H1 (cell line): ENCODE measurements around the gene MICA. TPM values are rescaled to one million over a fixed set of nuclear protein-coding genes. Genes with fewer than 3 reads are reported as not detected.

Experiments
- CTCF ChIA-PET: fragments of 300-600 bp; sonication (Branson Sonifier 250); formaldehyde crosslinking; loops from one replicate; lab custom pipeline; 2021; ENCODE audit not compliant: partially characterized antibody; lab: Charles Lee
- POLR2A ChIA-PET: fragments of 300-600 bp; sonication (Branson Sonifier 250); formaldehyde crosslinking; loops from one replicate; lab custom pipeline; 2021; ENCODE audit warnings: inconsistent platforms; ENCODE audit not compliant: partially characterized antibody; lab: Charles Lee
- DNase-seq, 2 experiments: peaks; one replicate each; pipeline versions ENCODE4 v3.0.0 to v3.0.0-alpha.2; 2010 to 2022; ENCODE audit warnings: low spot score in 2 of 2, low read depth in 1 of 2, mixed read lengths in 1 of 2
- FAIRE-seq: peaks from 2 replicates; lab custom pipeline; 2011; peaks lifted over from hg19 to GRCh38; lab: Jason Lieb, UNC
- H2AFZ ChIP-seq: 2 replicates; pipeline ENCODE4 v1.8.1; 2012; ENCODE audit warnings: low read length, inconsistent platforms
- H2AK5ac ChIP-seq: 2 replicates; pipeline ENCODE4 v1.6.1; 2013; ENCODE audit warnings: low read depth, low read length
- H2BK120ac ChIP-seq: replicated peaks from 2 replicates; pipeline ENCODE3; 2013; ENCODE audit warnings: low read depth, low read length, inconsistent platforms
- H2BK12ac ChIP-seq: 2 replicates; pipeline ENCODE4 v1.6.1; 2013; ENCODE audit warnings: low read depth, low read length
- H2BK15ac ChIP-seq: 2 replicates; pipeline ENCODE4 v1.6.1; 2013; ENCODE audit warnings: low read length
- H2BK20ac ChIP-seq: 2 replicates; pipeline ENCODE4 v1.6.1; 2013; ENCODE audit warnings: low read length
- H2BK5ac ChIP-seq: 2 replicates; pipeline ENCODE4 v1.6.1; 2013; ENCODE audit warnings: low read depth, low read length
- H3K14ac ChIP-seq: 2 replicates; pipeline ENCODE4 v1.6.1; 2013; ENCODE audit warnings: inconsistent platforms; ENCODE audit not compliant: insufficient read length
- H3K18ac ChIP-seq: 2 replicates; pipeline ENCODE4 v1.6.1; 2013; ENCODE audit warnings: low read length; ENCODE audit errors: extremely low read depth
- H3K23ac ChIP-seq: 2 replicates; pipeline ENCODE4 v1.6.1; 2013; ENCODE audit warnings: inconsistent platforms; ENCODE audit not compliant: insufficient read length
- H3K23me2 ChIP-seq: 2 replicates; pipeline ENCODE4 v1.6.1; 2013; ENCODE audit warnings: low read depth, low read length
- H3K27ac ChIP-seq: 2 replicates; pipeline ENCODE4 v1.6.1; 2011; ENCODE audit warnings: low read depth, low read length, inconsistent platforms
- H3K27me3 ChIP-seq, 4 experiments: replicated peaks in 1 of 4; 1 replicate in 1 of 4; 2 replicates in 3 of 4; pipeline versions ENCODE4 v1.6.1 to v1.8.1; 2011 to 2013; ENCODE audit warnings: low read length in 3 of 4, mild to moderate bottlenecking in 3 of 4, inconsistent platforms in 2 of 4, mixed read lengths in 2 of 4, moderate library complexity in 1 of 4; ENCODE audit not compliant: control insufficient read depth in 3 of 4, insufficient read depth in 3 of 4; ENCODE audit errors: extremely low read depth in 1 of 4
- H3K36me3 ChIP-seq, 4 experiments: 2 replicates each; pipeline versions ENCODE4 v1.6.1 to v1.8.1; 2011 to 2013; ENCODE audit warnings: mild to moderate bottlenecking in 4 of 4, low read length in 3 of 4, moderate library complexity in 2 of 4, control low read depth in 1 of 4, inconsistent platforms in 1 of 4; ENCODE audit not compliant: insufficient read depth in 4 of 4, control insufficient read depth in 2 of 4
- H3K4ac ChIP-seq: replicated peaks from 2 replicates; pipeline ENCODE3; 2013; ENCODE audit warnings: low read length, low read depth, mixed read lengths, inconsistent platforms; ENCODE audit not compliant: insufficient read length
- H3K4me1 ChIP-seq, 4 experiments: replicated peaks in 1 of 4; 1 replicate in 1 of 4; 2 replicates in 3 of 4; pipeline versions ENCODE4 v1.6.1 to v1.8.1; 2011 to 2013; ENCODE audit warnings: low read length in 3 of 4, inconsistent platforms in 2 of 4, mixed read lengths in 1 of 4; ENCODE audit not compliant: insufficient read depth in 4 of 4, control insufficient read depth in 3 of 4
- H3K4me2 ChIP-seq, 2 experiments: 2 replicates each; pipeline versions ENCODE4 v1.6.1 to v1.8.1; 2011 to 2013; ENCODE audit warnings: low read depth in 2 of 2, low read length in 2 of 2, control low read depth in 1 of 2, inconsistent platforms in 1 of 2, mild to moderate bottlenecking in 1 of 2; ENCODE audit not compliant: insufficient read depth in 1 of 2
- H3K4me3 ChIP-seq, 4 experiments: fragments of 200-600, 300-600 bp in 1 of 4; sonication (generic), shearing (Covaris generic), sonication (Bioruptor Twin) in 1 of 4; 2 replicates each; pipeline versions ENCODE4 v1.5.1 to v1.8.1; 2011 to 2016; ENCODE audit warnings: low read length in 4 of 4, low read depth in 3 of 4, control low read depth in 2 of 4, inconsistent platforms in 2 of 4, mild to moderate bottlenecking in 2 of 4, mixed read lengths in 1 of 4, moderate library complexity in 1 of 4; ENCODE audit not compliant: insufficient read depth in 2 of 4; ENCODE audit errors: extremely low read depth in 1 of 4
- H3K56ac ChIP-seq: replicated peaks from 2 replicates; pipeline ENCODE3; 2013; ENCODE audit warnings: low read depth, mild to moderate bottlenecking, mixed read lengths, low read length, inconsistent platforms; ENCODE audit not compliant: insufficient read length
- H3K79me1 ChIP-seq: 2 replicates; pipeline ENCODE4 v1.6.1; 2013; ENCODE audit warnings: low read depth, low read length, control low read depth
- H3K79me2 ChIP-seq, 2 experiments: 2 replicates each; pipeline versions ENCODE4 v1.6.1 to v1.8.1; 2012 to 2013; ENCODE audit warnings: low read length in 2 of 2, mild to moderate bottlenecking in 2 of 2, inconsistent platforms in 1 of 2; ENCODE audit not compliant: insufficient read depth in 2 of 2, control insufficient read depth in 1 of 2
- H3K9ac ChIP-seq, 4 experiments: replicated peaks in 1 of 4; 1 replicate in 1 of 4; 2 replicates in 3 of 4; pipeline versions ENCODE4 v1.6.1 to v1.8.1; 2011 to 2013; ENCODE audit warnings: low read depth in 3 of 4, low read length in 3 of 4, control low read depth in 2 of 4, mild to moderate bottlenecking in 2 of 4, moderate library complexity in 2 of 4, inconsistent platforms in 1 of 4; ENCODE audit errors: extremely low read depth in 1 of 4
- H3K9me3 ChIP-seq, 2 experiments: 2 replicates each; pipeline versions ENCODE4 v1.6.1 to v1.8.1; 2012 to 2013; ENCODE audit warnings: mild to moderate bottlenecking in 2 of 2, moderate library complexity in 2 of 2, control low read depth in 1 of 2, inconsistent platforms in 1 of 2, low read depth in 1 of 2, low read length in 1 of 2, mixed read lengths in 1 of 2; ENCODE audit not compliant: insufficient read depth in 2 of 2
- H4K20me1 ChIP-seq, 2 experiments: replicated peaks in 1 of 2; 2 replicates each; pipeline versions ENCODE3 to v1.8.1; 2011 to 2013; ENCODE audit warnings: inconsistent platforms in 2 of 2, low read length in 2 of 2, mild to moderate bottlenecking in 1 of 2; ENCODE audit not compliant: insufficient read depth in 2 of 2, control insufficient read depth in 1 of 2
- H4K5ac ChIP-seq: 2 replicates; pipeline ENCODE4 v1.6.1; 2013; ENCODE audit warnings: low read length, low read depth, mixed read lengths, inconsistent platforms; ENCODE audit not compliant: insufficient read length
- H4K8ac ChIP-seq: 2 replicates; pipeline ENCODE4 v1.8.0; 2013; ENCODE audit warnings: mild to moderate bottlenecking, moderate library complexity, low read length, inconsistent platforms; ENCODE audit not compliant: insufficient read depth; ENCODE audit errors: extremely low read depth
- H4K91ac ChIP-seq: replicated peaks from 2 replicates; pipeline ENCODE3; 2013; ENCODE audit warnings: low read length, mixed read lengths, inconsistent platforms; ENCODE audit not compliant: insufficient read length
- ASH2L ChIP-seq: fragments of 200-600, 300-600 bp; sonication (generic); IDR thresholded peaks from one replicate; pipeline ENCODE4 v1.7.1; 2017; ENCODE audit warnings: low read length
- CBX8 ChIP-seq: fragments of 300-800, 300-1000 bp; sonication (generic); IDR thresholded peaks from 2 replicates; pipeline ENCODE4 v1.7.1; 2016; ENCODE audit warnings: low read depth, low read length, borderline replicate concordance
- CTBP2 ChIP-seq: IDR thresholded peaks from 2 replicates; pipeline ENCODE4 v1.7.0; 2011; ENCODE audit warnings: borderline replicate concordance, mild to moderate bottlenecking, moderate library complexity, mixed read lengths, low read length; ENCODE audit not compliant: insufficient read depth, insufficient read length
- POU5F1 ChIP-seq: IDR thresholded peaks from 2 replicates; pipeline ENCODE4 v1.6.1; 2011; ENCODE audit warnings: low read depth, mild to moderate bottlenecking, low read length, moderate library complexity
- RNF2 ChIP-seq: fragments of 200-900, 300-1000 bp; sonication (generic); IDR thresholded peaks from 2 replicates; pipeline ENCODE4 v1.7.1; 2016; ENCODE audit warnings: borderline replicate concordance, low read depth, mild to moderate bottlenecking, antibody characterized with exemption, low read length; ENCODE audit not compliant: poor library complexity, severe bottlenecking; ENCODE audit errors: missing control alignments
- SIRT6 ChIP-seq: IDR thresholded peaks from one replicate; pipeline ENCODE4 v1.7.1; 2012; ENCODE audit warnings: low read length, inconsistent platforms
- YY1 ChIP-seq: IDR thresholded peaks from 2 replicates; pipeline ENCODE4 v1.6.1; 2011; ENCODE audit warnings: low read depth, mild to moderate bottlenecking, low read length
- ZNF274 ChIP-seq: IDR thresholded peaks from 2 replicates; pipeline ENCODE4 v1.7.0; 2012; ENCODE audit warnings: low read length, borderline replicate concordance; ENCODE audit errors: extremely low read depth
- WGBS, 2 experiments: shearing (Covaris generic) in 1 of 2; methylation state at CpG; one replicate each; pipeline versions ENCODE4 v1.1.6 to v1.1.7; 2013 to 2015; ENCODE audit warnings: low lambda C conversion rate in 2 of 2, mixed read lengths in 2 of 2, inconsistent platforms in 1 of 2, low coverage in 1 of 2, missing lambda C conversion rate in 1 of 2; ENCODE audit not compliant: insufficient replicate concordance in 2 of 2, insufficient coverage in 1 of 2, insufficient read length in 1 of 2; ENCODE audit errors: extremely low coverage in 1 of 2, missing lambda C conversion rate in 1 of 2; 5-methylcytosine and 5-hydroxymethylcytosine counted together
- polyA plus RNA-seq, 7 experiments: library from polyadenylated mRNA; depleted of rRNA in 3 of 7; stranded (reverse) in 5 of 7; unstranded in 2 of 7; fragments of >200 nt in 5 of 7; fragments of 200-250 nt in 2 of 7; gene quantifications; 1 replicate in 5 of 7; 2 replicates in 1 of 7; 4 replicates in 1 of 7; pipeline versions ENCODE4 v1.2.1 to v1.2.3, GENCODE V29; 2011 to 2013; ENCODE audit warnings: missing spikeins in 2 of 7, mixed read lengths in 2 of 7
- total RNA-seq: library from RNA; stranded (reverse); fragmentation: NEBNext Ultra II Directional; extraction: Animal tissue kit (Norgen Biotek cat#: 25700); gene quantifications from 2 replicates; pipeline ENCODE4 v1.2.1, GENCODE V29; 2021
- TF ChIP-seq, protein P1 (sequence below): IDR thresholded peaks from 2 replicates; pipeline ENCODE4 v1.6.1; 2012; ENCODE audit warnings: inconsistent platforms
- TF ChIP-seq, protein P2 (sequence below): IDR thresholded peaks from 2 replicates; pipeline ENCODE4 v1.6.1; 2011; ENCODE audit warnings: low read length, improper control_type of control experiment

MICA gene
- total and polyA plus RNA-seq, 2 of the 8 experiments (the other 6 are each of a cell fraction or from before 2014, with no cell fraction given) = 12.5 to 16.3 TPM

DNA sequence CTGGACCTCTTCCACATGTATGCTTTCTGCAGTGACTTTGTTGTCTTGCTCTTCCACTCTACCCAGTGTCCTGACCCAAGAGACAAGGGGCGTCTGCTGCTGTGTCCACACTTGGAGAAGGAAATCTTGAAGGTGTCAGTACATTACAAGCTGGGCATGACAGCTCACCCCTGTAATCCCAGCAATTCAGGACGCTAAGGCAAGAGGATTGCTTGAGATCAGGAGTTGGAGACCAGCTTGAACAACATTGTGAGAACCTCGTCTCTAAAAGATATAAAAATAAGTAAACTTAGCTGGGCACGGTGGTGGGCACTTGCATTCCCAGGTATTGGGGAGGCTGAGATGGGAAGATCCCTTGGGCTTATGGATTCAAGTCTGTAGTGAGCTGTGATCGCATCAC lies 40.6 kb upstream of the MICA start:
- Histone ChIP-seq H2AFZ (no peak overlapping the region; the same call in 1 of the 2 replicates), H2BK15ac (no peak overlapping the region), H3K27me3 (peaks cover 0 to 8% (median 4%) of the 10 kb centered on the region in 4 experiments; a peak in 4 of 7 replicates), H3K18ac (no peak overlapping the region), H3K27ac (no peak overlapping the region), H3K79me2 (no peaks in the 10 kb centered on the region)
- POLR2A ChIA-PET = no interaction called here
- 74% methylated on average over 5 of the region's 5 CpGs; no CpG with 5 or more reads in 1 of the 2 experiments for WGBS, 2 experiments
- CTCF ChIA-PET = interaction anchor here (1.1 to 7.8 kb wide), 3 partner anchors 80 to 167 kb away, joined by 3 to 103 read pairs (median 4); no protein-coding TSS in a partner anchor
- TF ChIP-seq CTBP2 (no peak), POU5F1 (no peak), CBX8 (no peak), SIRT6 (no peak), YY1 (no peak), RNF2 (no peak), ASH2L (no peak), ZNF274 (no peak)
- TF ChIP-seq, protein P1, sequence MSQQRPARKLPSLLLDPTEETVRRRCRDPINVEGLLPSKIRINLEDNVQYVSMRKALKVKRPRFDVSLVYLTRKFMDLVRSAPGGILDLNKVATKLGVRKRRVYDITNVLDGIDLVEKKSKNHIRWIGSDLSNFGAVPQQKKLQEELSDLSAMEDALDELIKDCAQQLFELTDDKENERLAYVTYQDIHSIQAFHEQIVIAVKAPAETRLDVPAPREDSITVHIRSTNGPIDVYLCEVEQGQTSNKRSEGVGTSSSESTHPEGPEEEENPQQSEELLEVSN = no peak
- TF ChIP-seq, protein P2, sequence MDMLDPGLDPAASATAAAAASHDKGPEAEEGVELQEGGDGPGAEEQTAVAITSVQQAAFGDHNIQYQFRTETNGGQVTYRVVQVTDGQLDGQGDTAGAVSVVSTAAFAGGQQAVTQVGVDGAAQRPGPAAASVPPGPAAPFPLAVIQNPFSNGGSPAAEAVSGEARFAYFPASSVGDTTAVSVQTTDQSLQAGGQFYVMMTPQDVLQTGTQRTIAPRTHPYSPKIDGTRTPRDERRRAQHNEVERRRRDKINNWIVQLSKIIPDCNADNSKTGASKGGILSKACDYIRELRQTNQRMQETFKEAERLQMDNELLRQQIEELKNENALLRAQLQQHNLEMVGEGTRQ = no peak
- TF ChIP-seq, all 59 proteins: peak for 0
- no peak overlapping the region for H3K23ac ChIP-seq
- no peak overlapping the region for H3K14ac ChIP-seq
- H4K8ac ChIP-seq = no peak overlapping the region
- DNase-seq (no peak), FAIRE-seq (no peak)
- H2BK20ac ChIP-seq = no peak overlapping the region
- H3K4me2 ChIP-seq = no peak overlapping the region
- no peak overlapping the region for H2AK5ac ChIP-seq
- H2BK12ac ChIP-seq = no peak overlapping the region
- no peak overlapping the region for H2BK5ac ChIP-seq
- no peak overlapping the region for H3K9ac ChIP-seq
- no peaks in the 10 kb centered on the region for H3K36me3 ChIP-seq
- no peak overlapping the region for H3K4me3 ChIP-seq
- no peaks in the 10 kb centered on the region for H3K23me2 ChIP-seq
- H3K4ac ChIP-seq = no peak overlapping the region
- H2BK120ac ChIP-seq = no peak overlapping the region
- H3K79me1 ChIP-seq = no peaks in the 10 kb centered on the region
- H3K56ac ChIP-seq = no peak overlapping the region
- no peaks in the 10 kb centered on the region for H3K9me3 ChIP-seq
- H3K4me1 ChIP-seq = no peaks in the 10 kb centered on the region; a peak in 1 of 7 replicates
- no peak overlapping the region for H4K5ac ChIP-seq
- no peaks in the 10 kb centered on the region for H4K20me1 ChIP-seq
- no peak overlapping the region for H4K91ac ChIP-seq
